Activated CD4-positive, CD25-positive, alpha-beta regulatory T cell (primary cell): ENCODE results near the gene PIAS4.

Source experiments
- DNase-seq, 4 experiments: peaks; one replicate each; lab custom pipeline; 2025; lab: John Stamatoyannopoulos, UW

Gene PIAS4

GRCh38 chr19:4059891-4060620, 52.5 kb downstream of the PIAS4 start:
- DNase-seq, result no peak

DNA sequence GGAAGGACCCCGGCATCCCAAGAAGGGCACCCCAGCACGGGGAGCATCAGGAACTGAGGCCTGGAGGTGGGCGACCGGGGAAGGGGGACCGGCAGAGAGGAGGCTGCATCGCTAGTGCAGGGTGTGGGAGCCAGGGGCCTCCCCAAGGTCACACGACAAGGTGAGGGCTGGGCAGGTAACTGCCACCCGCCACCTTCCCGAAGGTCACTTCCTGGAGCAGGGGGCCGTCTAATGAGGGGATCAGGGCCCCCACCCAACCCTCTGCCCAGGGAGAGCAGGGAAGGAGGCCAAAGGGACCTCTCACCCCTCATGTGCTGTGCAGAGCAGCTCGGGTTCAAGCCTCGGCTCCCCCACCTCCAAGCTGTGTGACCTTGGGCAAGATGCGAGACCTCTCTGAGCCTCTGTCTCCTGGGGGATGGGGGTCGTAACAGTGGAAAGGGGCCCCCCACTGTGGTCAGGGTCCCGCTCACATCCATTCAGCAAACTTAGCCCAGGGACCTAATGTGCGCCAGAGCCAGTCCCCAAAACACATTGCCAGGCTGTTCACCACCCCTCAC, 53.2 kb downstream of the PIAS4 start:
- DNase-seq, result no peak

DNA sequence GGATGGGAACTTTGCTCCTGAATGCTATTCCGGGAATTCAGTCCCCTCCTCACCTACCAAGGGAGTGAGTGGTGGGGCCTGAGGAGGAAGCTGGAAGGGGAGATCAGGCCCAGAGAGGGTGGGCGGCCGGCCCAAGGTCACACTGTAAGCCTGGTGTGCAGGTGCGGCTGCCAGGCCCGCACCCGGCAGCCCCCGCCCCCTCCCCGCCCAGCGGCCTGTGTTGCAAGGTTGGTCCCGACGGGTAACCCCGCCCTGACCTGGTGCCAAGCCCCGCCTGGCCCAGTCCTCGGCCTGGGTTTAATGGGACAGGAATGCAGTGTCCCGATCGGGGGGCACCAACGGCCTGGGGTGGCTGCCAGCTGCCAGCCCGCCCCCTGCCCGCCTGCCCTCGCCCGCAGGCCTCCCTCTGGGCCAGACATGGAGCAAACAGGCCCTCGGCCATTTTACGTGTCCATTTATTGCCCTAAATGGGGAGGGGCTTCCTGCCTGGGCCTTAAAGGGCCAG, 53.7 kb downstream of the PIAS4 start:
- DNase-seq, result no peak

- DNase-seq, result no peak
Observed at GRCh38 chr19:4061683-4062418, 54.3 kb downstream of the PIAS4 start.

- DNase-seq, result no peak
Observed at GRCh38 chr19:4062419-4063368, 55.2 kb downstream of the PIAS4 start.

DNA sequence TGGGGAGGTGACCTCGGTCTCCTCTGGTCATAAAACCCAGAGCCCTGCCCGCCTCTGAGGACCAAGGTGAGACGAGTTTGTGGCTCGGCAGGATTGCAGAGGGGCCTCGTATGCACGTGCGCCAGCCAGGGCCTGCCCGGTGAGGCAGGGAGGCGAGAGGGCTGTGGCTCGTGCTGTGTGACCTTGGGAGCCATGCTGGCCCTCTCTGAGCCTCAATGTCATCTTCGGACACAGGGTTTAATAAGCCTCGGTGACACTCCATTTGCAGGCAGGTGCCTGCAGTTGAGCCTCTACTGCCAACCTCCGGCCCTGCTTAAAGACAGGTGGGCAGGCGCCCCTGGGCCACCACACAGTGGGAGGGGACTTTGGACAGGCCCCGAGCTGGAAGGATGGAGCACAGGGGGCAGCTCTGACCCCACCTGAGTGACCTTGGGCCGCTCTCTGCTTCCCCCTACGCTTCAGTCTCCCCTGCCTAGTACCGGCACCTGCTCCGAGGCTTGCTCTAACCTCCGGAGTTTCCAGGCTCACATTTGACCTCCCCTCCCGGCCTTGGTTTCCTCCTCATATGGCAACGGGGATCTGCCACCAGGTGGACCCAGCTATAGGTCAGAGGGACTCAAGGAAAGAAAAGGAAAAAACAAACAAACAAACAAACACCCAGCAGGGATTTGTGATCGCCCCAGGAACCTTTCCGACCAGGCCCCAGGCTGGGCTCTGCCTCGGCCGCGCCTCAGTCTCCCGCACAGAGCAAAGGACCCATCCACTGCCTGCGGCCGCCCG, 56.0 kb downstream of the PIAS4 start:
- DNase-seq, result no peak

DNA sequence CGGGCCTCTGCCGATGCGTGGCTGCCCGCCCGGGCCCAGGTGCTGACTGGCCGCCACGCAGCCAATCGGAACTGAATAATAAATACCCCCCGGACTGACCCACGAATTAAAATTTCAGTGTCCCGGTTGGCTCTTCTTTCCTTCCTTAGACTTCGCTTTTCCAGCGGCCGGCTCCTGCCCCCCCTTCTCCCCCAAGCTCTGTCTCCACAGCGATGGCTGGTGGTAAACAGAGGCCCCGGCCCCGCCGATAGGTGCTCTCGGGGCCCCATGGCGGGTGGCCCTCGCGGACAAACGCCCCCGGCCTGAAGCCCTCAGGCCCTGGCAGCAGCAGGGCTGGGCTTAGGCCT, 56.6 kb downstream of the PIAS4 start:
- DNase-seq, result no peak

GRCh38 chr19:4064496-4065260, 57.1 kb downstream of the PIAS4 start:
- peak in 3 of 4 experiments; percentile 29 to 50 (median 44) for DNase-seq

- DNase-seq, result peak; percentile 89 to 97 (median 96)
Observed at GRCh38 chr19:4065430-4066175, 58.1 kb downstream of the PIAS4 start.

- DNase-seq, result peak in 3 of 4 experiments; percentile 59 to 71 (median 61)
Observed at GRCh38 chr19:4066176-4066606, 58.7 kb downstream of the PIAS4 start.

DNA sequence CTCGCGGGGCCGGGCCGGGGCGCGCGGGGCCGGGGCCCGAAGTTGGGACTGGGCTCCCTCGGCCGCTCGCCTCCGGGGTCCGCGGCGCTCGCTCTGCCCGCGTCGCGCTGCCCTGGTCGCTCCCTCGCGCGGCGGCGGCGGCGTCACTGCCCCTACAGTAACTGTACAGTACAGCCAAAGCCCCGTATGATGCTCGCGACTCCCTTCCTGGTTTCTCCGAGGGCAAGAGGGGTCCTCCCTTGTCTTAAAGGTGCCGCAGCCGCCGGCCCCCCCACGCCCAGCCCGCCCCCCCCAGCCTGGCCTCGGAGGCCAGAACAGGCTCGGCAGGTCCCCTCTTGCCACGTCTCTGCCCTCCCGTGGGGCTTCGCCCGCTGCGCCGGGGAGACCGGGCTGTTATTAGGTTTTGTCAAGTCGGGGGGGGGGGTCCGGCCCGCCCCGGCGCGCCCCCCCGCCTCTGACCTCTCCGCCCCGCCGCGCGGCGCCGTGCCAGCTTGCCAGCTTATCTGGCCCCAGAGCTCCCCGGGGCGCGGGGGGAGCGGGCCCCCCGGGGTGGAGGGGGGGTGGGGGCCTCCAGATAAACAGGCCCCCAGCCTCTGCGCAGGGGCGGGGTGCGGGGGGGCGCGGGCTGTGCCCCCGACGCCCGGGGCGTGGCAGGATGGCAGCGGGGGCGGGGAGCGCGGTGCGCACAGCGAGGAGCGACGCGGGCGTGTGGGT, 59.3 kb downstream of the PIAS4 start, which contains the start of gene ZBTB7A:
Gene ZBTB7A, minus strand, starts transcription at position 218 of the 714 bp plus-strand sequence. CDS start 11,667 bp downstream, outside the sequence.
- peak; percentile 59 to 74 (median 68) for DNase-seq

GRCh38 chr19:4067396-4068046, 60.0 kb downstream of the PIAS4 start:
- DNase-seq, result peak in 1 of 4 experiments; percentile 46

GRCh38 chr19:4068047-4068966, 60.8 kb downstream of the PIAS4 start:
- no peak for DNase-seq

GRCh38 chr19:4069331-4069959, 61.9 kb downstream of the PIAS4 start:
- DNase-seq, result peak in 2 of 4 experiments; percentile 18 to 49

- no peak for DNase-seq
Observed at GRCh38 chr19:4071610-4072009, 64.1 kb downstream of the PIAS4 start.

GRCh38 chr19:4075373-4075772, 67.8 kb downstream of the PIAS4 start:
- no peak for DNase-seq

- DNase-seq, result no peak
Observed at GRCh38 chr19:4077007-4077374, 69.5 kb downstream of the PIAS4 start.
